GM10847 (cell line): ENCODE data around the gene SLIT1.

Experiments
- POLR2A ChIP-seq: IDR thresholded peaks from 2 replicates; pipeline ENCODE4 v1.6.1; 2011; ENCODE audit not compliant: insufficient read length; ENCODE audit errors: extremely low read depth

The SLIT1 gene

DNA sequence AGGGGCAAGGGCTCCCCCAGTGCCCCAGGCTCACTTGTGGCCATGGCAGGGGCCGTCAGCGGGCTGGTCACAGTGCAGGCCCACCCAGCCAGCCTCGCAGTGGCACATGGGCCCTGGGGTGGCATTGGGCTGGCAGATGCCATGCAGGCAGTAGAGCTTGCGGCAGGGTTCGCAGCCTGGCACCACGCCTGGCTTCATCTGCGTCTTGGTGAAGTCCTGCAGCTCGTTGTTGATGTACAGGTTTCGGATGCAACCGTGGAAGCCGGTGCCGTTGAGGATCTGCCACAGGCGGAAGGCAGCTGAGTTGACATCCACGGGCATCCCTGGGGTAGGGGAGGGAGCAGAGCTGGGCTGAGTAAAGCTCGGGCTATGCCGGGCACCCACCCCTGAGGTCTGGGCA is 183.1 kb downstream of the SLIT1 start:
- TF ChIP-seq POLR2A, result no peak

DNA sequence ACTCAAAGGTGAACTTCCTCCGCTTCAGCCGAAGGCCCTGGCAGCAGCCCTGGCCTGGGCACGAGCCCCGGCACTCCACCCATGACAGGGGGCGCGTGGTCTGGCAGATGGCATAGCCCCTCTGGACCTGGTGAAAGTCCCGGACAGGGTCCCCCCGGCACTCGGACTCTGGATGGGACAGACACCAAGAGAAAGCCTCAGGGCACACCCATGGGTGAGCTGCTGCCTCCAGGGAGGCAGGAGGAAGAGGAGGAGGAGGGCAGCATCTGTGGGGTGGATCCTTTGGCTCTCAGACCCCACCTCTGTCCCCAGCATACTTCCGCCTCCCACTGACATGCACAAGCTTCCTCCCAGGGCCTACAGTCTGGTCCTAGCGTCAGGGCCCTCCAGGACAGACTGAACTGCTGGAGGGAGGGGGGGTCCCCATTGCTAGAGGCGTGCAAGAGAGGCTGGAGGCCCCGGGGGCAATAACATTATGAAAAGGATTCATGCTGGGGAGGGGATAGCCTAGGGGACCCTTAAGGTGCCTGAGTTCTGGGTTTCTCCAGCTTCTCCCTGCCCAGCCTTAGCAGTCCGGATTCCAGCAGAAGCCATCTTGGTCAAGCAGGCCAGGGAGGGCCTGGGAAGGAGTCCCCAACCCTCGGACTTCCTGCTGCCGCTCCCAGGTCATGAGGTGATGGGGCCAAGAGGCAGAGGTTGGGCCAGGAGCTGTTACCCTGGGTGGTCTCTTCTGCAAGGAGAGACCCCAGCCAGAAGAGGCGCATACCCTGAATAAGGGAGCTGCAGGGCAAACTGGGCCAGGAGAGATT is 184.4 kb downstream of the SLIT1 start:
- no peak for TF ChIP-seq POLR2A

DNA sequence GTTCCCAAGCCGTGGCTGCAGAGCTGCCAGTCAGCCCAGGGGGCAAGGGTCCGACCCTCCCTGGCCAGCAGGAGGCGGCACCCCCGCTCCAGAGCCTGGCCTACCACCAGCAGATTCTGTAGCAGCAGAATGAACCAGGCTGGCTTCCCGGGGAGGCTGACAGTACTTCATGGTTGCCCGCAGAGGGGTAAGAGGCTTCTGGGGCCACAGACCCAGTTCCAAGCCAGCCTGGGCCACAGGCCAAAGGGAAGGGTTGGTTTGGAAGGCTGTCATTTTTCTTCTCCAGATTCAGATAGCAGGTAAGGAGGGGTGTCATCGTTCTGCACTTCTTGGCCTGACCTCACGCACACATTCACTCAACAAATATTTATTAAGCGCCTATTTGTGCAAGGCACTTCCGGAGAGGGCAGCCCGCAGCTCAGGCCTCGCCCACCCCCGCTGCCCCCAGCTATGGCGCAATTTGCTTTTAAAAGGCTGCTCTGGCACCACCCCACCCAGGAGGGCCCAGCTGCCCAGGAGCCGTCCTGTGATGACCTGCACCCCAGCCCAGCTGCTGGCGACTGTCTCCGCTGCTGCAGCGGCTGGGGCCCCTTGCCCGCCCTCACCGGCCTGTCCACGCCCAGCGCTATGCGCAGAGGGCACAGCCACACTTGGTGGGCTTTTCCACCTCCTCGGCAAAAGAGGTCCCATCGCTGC is 185.1 kb downstream of the SLIT1 start:
- no peak for TF ChIP-seq POLR2A

DNA sequence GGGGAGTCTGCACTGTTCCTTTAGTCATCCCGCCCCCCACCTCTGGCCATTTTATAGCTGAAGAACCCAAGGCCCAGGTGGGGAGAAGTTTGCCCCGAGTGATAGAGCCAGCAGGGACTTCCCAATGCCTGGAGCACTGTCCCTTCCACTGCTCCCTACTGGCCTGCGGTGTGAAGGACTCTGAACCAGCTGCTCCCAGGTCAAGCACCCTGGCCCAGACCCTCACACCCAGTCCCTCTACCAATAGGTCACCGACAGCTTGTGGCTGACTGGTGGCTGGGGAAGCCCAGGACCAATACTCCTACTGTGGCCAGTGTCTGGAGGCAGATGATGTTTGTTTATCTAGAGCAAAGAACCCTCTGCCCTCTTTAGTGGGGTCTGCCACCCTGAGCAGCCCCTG is 185.8 kb downstream of the SLIT1 start:
- no peak for TF ChIP-seq POLR2A

DNA sequence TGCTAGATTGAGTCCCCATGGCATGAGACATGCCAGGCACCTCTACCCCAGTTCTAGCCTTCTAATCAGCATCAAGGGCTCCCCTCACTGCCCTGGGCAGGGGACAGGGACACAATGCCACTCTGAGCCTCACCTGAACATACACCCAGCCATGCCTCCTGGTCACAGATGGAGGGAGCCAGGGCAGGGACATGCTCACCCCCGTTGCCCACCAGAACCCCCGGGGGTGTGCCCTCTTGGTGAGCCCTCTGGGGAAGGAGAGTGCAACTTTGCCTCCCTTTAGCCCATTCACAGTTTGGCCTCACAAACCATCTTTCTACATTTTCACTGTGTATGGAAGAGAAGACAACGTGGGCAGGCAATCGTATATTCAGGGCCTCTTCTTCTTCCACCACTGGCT is 186.4 kb downstream of the SLIT1 start:
- TF ChIP-seq POLR2A, result no peak

DNA sequence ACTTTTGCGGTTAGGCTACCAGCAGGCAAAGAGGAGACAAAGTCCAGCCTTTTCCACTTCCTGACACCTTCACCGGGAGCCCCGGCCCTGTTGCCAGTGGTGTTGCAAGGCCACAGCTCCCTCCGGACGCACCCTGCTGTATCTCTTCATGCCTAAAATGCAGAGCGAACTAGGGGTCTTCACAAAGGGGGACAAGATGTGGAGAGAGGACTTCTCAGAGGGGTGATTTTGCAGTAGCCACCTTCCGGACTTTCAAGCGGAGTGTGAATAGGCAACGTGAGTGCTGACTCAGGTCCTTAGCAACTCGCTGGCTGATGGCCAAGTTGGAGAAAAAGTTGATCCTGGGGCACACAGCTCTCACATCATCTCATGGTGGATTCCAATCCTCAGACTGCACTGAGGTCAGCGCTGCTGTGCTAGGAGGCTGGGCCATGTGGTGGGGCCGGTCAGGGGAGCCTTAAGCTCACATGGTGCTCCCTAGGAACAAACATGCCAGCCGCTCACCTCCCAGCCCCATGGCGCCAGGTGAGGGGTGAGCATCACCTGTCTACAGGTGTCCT is 187.3 kb downstream of the SLIT1 start:
- no peak for TF ChIP-seq POLR2A

DNA sequence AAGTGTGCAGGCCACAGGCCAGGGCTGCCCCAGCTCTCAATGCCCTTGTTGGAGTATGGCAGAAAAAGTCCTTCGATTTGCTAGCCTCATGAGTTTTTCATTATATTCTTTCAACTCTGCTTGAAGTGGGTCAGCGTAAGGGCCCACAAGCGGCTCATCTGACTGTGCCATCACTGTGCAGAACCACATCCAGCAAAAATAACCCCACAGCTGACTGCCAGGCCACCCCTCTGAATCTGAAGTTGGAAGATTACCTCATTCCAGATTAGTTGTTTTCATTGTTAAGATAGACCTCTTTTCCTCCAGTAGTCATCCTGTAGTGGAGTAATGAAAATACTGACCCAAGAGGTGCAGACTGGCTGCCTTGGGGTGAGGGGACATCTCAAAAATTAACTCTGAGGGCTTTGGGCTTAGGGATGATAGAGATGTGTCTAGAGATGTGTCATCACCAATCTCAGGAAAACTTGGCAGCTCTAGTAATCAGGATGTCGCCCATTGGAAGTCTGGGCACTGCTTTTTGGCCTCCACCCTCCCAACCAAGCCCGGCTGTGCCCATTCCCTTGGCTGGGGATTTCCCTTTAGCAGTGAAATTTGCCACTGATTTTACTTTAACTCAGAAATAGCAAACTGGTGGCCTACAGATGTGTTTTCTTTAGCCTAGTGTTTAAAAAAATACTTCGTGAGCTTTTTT is 189.3 kb downstream of the SLIT1 start:
- no peak for TF ChIP-seq POLR2A

DNA sequence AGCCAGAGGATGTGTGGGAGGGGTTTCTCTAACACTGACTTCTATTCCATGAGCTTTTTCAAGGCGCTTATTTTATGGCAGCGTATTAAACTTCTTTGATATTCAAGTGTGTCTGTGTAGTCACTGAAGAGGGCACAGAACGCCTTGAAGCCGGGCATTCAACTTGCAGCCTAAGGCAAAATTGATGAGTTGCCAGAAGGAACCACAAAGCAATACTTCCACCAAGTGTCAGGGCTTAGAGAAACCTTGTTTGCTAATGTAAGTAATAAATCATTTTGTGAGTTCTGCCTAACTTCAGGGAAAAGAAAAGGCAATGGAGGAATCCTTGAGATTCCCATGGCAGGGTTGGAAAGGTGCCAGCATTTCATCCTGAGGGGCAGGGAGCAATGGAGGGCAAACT is 189.9 kb downstream of the SLIT1 start:
- TF ChIP-seq POLR2A, result no peak

DNA sequence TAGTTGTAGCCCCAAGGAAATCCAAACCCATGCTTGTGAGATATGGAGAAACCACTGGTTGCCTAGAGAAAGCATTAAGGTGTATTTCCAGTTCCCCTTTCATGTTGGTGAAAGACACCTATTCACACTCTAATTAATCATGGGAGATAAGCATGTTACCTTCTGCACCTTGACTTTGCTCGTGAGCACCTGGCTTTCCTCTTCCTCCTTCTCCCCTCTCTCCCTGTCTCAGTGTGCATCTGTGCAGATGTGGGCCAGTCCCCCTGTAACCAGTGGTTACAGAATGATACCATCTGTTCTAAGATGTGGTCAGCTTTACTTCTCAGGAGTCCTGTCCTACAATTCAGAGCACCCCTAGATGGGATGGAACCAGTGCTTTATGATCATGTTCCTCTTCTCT is 193.0 kb downstream of the SLIT1 start:
- no peak for TF ChIP-seq POLR2A

DNA sequence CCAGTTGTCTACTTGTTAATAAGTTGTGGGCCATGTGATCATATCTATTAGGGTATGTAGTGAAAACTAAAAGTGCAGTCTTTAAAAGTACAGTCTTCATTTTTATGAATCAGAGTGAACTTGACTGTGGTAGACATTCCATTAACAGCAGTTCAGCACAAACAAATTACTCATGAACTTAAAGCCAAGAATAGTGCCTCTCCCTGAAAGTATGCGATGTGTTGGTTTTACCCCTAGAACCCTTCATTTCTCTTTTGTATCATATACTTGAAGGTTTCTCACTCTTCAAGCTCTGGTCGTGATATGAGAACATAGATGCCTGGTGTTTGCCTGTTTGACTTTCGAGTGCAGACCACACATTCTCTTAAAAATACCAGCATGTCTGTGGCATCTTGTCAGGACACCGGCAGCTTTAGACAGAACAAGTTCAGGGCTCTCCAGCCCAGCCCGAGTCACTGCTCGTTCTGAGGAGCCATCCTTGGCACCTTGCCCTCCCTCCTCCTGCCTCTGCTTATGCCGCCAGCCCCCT is 194.4 kb downstream of the SLIT1 start:
- no peak for TF ChIP-seq POLR2A

DNA sequence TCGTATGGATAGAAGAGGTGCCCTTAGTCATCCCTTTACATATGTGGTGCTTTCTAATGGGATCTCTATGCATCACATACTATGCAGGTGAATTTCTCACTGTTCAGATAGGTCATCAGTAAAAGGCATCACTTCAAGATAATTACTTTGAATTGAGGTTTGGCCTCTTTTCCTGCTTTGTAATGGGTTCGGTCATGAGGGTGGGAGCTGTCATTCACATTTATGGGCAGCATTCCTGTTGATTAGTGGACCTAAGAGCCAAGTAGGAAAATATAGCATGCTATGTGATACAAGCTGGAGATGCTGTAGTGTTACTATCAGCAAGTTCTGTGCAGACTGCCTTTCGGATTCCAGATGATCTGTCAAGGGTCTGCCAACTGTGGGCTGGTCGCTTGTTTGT is 197.3 kb downstream of the SLIT1 start:
- no peak for TF ChIP-seq POLR2A

DNA sequence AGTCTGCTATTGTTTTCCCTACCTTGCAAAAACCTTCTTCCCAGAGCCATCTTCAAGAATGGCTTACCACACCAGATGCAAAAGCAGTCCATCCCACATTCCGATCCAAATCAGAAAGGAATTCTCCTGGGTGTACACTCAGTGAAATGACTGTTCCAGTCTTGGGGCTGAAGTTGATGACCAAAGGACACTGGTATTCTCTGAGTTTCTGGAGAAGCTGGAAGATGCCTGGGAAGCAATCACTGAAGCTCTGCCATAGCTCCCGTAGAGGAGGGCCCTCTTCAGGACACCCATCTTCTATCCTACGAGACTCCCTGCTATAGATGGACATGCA is 197.9 kb downstream of the SLIT1 start:
- TF ChIP-seq POLR2A, result no peak

DNA sequence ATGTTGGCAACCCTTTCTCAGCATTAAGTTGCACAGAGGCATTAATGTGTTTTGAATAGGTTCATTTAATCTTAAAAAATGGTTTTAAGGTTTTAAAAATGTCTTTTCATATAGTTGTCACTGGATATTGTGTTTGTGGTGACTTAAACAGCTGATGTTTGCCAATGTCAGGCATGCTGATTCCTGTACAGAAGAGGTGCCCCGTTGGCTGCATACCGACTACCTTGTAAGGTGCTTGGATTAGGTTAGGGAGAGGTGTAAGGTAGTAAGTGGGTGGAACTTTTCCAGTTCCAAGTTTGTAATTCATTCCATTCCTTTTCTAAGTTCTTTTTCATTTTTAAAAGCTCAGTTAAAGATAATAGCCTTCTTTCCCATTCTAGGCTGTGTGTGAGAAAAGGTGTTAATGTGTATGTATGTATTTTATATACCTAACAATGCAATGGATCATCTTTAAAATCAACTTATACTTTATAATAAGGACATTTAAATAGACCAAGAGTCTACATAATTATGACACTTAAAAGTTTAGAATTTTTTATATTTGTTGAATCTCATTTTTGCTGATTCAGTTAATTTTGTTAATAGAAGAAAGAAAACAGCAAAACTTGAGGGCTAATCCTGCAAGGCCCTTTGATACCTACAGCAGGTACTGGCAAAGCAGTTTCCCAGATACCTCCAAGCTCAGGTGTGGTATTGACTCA is 198.5 kb downstream of the SLIT1 start:
- no peak for TF ChIP-seq POLR2A

DNA sequence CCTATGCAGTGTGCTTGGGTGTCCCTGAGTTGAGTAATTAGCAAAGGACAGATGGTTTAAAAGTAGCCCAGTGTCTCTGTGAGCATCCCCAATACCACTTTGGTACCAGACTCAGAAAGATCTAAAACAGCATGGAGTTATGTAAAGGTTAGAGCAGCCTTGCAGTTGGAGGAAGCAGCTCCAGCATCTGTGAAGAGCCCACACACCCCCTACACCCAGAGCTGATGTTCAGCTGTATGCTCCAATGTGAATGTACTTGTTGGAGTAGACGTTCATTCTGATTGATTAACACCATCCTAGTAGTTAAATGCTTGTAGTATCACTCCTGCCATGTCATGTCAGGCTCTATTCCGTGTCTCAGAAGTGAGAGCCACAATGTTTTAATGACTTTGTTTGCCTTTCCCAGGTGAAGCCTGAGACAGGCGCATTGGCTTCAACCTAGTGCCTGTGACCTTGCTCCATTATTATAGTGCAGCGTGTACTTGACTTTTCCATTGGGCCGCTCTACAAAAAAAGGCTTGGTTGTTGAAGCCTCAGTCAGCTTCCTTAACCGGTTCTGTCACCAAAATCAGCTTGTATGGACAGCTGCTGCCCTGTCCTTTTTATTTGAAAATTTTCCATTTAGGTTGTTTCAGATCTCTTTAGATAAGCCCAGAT is 199.4 kb downstream of the SLIT1 start:
- TF ChIP-seq POLR2A, result no peak

DNA sequence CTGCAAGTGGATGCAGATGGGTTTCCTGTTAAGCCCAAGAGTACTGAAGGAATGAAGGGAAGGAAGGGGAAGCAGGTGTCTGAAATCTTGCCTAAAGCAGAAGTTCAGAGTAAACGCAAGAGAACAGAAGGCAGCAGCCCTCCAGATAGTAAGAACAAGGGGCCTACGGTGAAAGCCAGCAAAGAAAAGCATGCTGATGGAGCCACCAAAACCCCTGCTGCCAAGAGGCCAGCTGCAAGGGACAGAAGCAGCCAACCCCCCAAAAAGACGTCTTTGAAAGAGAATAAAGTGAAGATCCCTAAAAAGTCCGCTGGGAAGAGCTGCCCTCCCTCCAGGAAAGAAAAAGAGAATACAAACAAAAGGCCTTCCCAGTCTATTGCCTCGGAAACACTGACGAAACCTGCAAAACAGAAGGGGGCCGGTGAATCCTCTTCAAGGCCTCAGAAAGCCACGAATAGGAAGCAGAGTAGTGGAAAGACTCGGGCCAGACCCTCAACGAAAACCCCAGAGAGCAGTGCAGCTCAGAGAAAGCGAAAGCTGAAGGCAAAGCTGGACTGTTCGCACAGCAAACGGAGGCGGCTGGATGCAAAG is 201.1 kb downstream of the SLIT1 start:
- no peak for TF ChIP-seq POLR2A
